ENCODE results near the gene ZNF692.

Gene ZNF692

DNA sequence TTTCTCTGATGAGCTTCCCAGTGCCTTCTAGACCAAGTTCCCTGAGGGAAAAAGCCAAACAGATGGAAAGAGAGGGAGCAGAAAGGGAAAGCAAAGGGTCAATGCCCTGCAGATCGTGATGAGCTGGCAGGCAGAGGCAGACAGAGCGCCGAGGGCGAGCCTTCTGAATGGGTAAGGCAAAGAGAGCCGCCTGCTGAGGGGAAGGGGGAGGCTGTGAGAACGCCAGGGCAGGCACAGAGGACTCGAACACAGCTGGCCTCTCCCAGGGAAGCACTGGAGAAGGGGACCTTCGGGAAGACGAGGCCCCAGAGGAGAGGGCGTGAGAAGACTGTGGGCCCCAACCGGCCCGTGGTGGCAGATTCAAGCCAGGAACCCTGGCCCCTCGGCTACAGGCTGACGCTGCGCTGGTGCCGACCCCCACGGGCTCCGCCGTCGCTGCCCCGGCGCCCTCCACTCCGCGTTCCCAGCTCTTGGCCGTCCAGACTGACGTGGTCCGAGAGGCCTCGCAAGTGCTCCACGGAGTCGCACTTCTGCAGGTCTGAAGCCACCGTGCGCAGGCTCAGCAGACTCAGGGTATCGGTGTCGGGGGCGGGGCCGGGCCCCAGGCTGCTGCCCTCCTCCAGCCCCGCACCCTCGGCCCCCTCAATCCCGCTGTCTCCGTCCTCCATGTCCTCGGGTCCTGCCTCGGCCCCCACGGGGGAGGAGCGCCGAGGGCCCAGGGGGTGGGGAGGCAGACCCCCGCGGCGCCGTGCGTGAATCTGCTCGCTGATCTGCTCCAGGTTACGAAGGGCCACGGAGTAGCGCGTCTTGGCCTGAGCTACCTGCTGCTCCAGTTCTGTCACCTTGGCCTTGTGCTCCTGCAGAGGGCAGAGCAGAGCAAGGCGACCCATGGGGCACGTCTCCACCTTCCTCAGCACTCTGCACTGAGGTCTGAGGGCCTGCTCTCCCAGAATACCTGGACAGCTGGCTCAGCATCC lies 47.1 kb downstream of the ZNF692 start:
- ATAC-seq (ENCODE audit: low read depth) = no peak; the same call in 2 of the 3 replicates
- Histone ChIP-seq H3K4me1 (ENCODE audit: insufficient read depth, poor library complexity, severe bottlenecking) (no peaks in the 10 kb centered on the region), H3K27ac (ENCODE audit: poor library complexity, severe bottlenecking) (no peak overlapping the region), H3K4me3 (ENCODE audit: severe bottlenecking) (no peak overlapping the region), H3K27me3 (ENCODE audit: insufficient read depth, poor library complexity, severe bottlenecking) (no peaks in the 10 kb centered on the region), H3K9me3 (ENCODE audit: severe bottlenecking) (no peaks in the 10 kb centered on the region), H3K36me3 (ENCODE audit: low read depth) (peaks cover 9% of the 10 kb centered on the region)
- no peak for DNase-seq (ENCODE audit: low spot score)
- TF ChIP-seq, protein P1, sequence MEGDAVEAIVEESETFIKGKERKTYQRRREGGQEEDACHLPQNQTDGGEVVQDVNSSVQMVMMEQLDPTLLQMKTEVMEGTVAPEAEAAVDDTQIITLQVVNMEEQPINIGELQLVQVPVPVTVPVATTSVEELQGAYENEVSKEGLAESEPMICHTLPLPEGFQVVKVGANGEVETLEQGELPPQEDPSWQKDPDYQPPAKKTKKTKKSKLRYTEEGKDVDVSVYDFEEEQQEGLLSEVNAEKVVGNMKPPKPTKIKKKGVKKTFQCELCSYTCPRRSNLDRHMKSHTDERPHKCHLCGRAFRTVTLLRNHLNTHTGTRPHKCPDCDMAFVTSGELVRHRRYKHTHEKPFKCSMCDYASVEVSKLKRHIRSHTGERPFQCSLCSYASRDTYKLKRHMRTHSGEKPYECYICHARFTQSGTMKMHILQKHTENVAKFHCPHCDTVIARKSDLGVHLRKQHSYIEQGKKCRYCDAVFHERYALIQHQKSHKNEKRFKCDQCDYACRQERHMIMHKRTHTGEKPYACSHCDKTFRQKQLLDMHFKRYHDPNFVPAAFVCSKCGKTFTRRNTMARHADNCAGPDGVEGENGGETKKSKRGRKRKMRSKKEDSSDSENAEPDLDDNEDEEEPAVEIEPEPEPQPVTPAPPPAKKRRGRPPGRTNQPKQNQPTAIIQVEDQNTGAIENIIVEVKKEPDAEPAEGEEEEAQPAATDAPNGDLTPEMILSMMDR (IDR thresholded peaks at IDR 0.05; ENCODE audit: poor library complexity, severe bottlenecking) = no peak

DNA sequence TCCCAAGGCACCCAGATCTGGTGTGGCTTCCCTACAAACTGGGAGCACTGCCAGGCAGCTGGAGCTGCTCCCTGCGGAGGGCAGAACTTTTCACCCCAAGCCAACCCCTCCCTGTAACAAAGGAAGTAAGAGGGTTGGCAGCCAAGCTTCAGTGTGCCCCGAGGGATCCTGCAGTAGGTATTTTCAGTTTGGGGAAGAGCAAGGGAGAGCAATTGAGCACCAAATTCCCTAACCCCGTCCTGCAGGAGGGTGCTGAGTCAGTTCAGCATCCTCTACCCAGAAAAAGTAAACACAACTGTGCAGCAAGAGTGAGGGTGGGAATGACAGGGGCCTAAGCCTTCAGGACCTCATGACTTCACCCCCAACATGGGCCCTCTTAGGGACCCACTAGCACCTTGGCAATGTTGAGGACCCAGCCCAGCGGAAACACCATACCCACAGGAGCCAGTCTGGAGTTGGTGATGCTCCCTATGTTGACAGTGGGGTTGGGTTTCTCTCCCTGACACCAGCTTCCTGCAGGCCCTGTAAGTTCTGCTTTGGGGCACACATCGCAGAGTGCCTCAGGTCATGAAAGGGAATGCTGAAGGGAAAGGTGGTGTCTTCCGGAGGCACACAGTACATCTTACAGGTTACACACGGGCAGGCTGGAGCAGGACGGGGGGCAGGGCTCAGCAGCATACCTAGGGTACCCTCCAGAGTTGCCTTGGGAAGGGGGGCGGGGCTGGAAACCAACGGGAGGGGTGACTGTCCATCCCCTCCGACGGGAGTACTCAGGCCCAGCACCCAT lies 48.0 kb downstream of the ZNF692 start:
- Histone ChIP-seq H3K4me1 (ENCODE audit: insufficient read depth, poor library complexity, severe bottlenecking) (no peaks in the 10 kb centered on the region), H3K36me3 (ENCODE audit: low read depth) (peaks cover 9% of the 10 kb centered on the region), H3K4me3 (ENCODE audit: severe bottlenecking) (no peak overlapping the region), H3K27me3 (ENCODE audit: insufficient read depth, poor library complexity, severe bottlenecking) (no peaks in the 10 kb centered on the region), H3K27ac (ENCODE audit: poor library complexity, severe bottlenecking) (no peak overlapping the region), H3K9me3 (ENCODE audit: severe bottlenecking) (no peaks in the 10 kb centered on the region)
- TF ChIP-seq, protein P1 (IDR thresholded peaks at IDR 0.05; ENCODE audit: poor library complexity, severe bottlenecking) = no peak
- DNase-seq (ENCODE audit: low spot score) = no peak
- ATAC-seq (ENCODE audit: low read depth) = no peak

DNA sequence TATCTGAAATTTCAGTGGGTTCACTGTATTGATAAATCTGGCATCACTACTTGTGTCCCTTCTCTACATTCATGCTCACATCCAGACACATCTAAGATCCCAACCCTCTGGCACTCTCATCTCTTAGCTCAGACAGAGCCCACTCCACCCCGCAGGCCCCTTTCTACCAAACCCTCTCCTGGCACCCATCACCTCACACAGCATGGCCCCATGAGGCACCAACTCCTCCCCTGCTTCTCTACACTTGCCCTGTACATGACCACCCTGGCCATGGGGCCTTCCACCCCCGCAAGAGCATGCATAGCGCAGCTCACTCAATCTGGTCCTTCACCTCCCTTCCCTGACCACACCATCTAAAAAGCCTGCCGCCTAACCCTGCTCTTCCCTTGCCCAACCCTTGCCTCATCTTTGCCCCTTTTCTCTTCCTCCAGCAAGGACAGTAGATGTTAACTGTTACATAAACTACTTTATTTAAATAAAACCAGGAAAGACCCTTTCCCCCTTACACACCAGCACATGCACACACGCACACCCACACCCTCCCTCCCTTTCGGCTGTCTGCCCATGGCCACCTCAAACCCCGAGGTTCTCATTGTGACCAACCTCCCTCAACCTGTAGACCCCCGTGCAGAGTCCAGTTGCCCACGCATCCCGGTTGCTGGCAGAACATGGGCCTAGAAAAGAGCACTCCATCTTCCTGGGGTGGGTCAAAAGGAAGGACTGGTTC lies 48.7 kb downstream of the ZNF692 start:
- TF ChIP-seq, protein P1 (IDR thresholded peaks at IDR 0.05; ENCODE audit: poor library complexity, severe bottlenecking) = no peak
- Histone ChIP-seq H3K9me3 (ENCODE audit: severe bottlenecking) (no peaks in the 10 kb centered on the region), H3K36me3 (ENCODE audit: low read depth) (peaks cover 4% of the 10 kb centered on the region), H3K27ac (ENCODE audit: poor library complexity, severe bottlenecking) (no peak overlapping the region), H3K4me3 (ENCODE audit: severe bottlenecking) (no peak overlapping the region), H3K4me1 (ENCODE audit: insufficient read depth, poor library complexity, severe bottlenecking) (no peaks in the 10 kb centered on the region), H3K27me3 (ENCODE audit: insufficient read depth, poor library complexity, severe bottlenecking) (no peaks in the 10 kb centered on the region)
- ATAC-seq (ENCODE audit: low read depth) (no peak), DNase-seq (ENCODE audit: low spot score) (no peak)

DNA sequence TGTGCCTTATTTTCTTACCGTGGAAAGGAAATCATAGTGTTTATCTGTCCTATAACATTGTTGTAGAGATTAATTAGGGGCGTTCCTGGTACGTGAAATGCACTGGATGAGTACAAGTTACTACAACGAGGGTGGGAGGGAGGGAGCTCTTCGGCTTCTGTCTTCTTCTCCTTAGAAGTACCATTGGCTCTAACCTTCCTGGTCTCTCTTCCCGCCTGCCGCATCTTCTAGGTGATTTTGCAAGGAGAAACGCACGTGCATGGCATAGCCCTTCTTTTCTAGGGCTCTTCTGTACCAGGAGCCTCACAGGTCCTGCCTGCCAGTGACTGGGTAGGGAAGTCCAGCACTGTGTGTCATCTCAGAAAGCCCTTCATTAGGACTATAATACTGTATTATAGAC lies 50.0 kb downstream of the ZNF692 start:
- ATAC-seq (ENCODE audit: low read depth) = no peak
- no peak for DNase-seq (ENCODE audit: low spot score)
- H3K4me1 ChIP-seq (ENCODE audit: insufficient read depth, poor library complexity, severe bottlenecking) = no peaks in the 10 kb centered on the region

More for the DNA sequence above, 50.0 kb downstream of the ZNF692 start:
- H3K36me3 ChIP-seq (ENCODE audit: low read depth) = no peaks in the 10 kb centered on the region; the same call in 1 of the 2 replicates
- TF ChIP-seq, protein P1 (IDR thresholded peaks at IDR 0.05; ENCODE audit: poor library complexity, severe bottlenecking) = no peak
- H3K4me3 ChIP-seq (ENCODE audit: severe bottlenecking) = no peak overlapping the region
- no peaks in the 10 kb centered on the region for H3K9me3 ChIP-seq (ENCODE audit: severe bottlenecking)
- no peak overlapping the region for H3K27ac ChIP-seq (ENCODE audit: poor library complexity, severe bottlenecking)
- no peaks in the 10 kb centered on the region for H3K27me3 ChIP-seq (ENCODE audit: insufficient read depth, poor library complexity, severe bottlenecking)
